ENCODE data around the gene SBF2. TPM values are rescaled to one million over a fixed set of nuclear protein-coding genes. Genes with fewer than 3 reads are reported as not detected.

SBF2 gene
- total RNA-seq, 4 donors from 2014 or later: 52.8 to 87.9 (median 62.4) TPM

DNA sequence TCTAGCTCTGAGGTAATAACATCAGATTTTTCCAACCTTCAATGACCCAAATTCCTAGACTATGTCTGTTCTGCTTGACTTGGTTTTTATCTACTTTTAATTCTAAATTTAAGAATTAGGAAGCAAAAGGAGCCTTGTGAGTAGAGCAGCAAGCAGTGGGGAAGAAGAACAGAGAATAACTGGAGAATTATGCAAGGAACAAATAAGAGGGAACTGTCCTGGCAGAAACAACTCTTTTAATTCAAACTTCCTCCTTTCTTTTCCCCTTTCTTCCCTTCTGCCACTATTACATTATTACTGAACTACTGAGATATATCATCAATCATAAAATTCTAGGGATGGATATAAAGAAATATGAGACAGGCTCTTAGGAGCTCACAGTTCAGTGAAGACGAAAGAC, 276.1 kb downstream of the SBF2 start:
- Histone ChIP-seq H3K36me3 (peaks cover 0 to 6% of the 10 kb centered on the region in 2 donors), H3K27me3 (no peaks in the 10 kb centered on the region), H3K27ac (no peak overlapping the region), H3K9me3 (no peaks in the 10 kb centered on the region), H3K4me3 (no peak overlapping the region), H3K4me1 (peaks cover 0 to 5% (median 0%) of the 10 kb centered on the region in 3 donors)
- no peak for TF ChIP-seq POLR2AphosphoS5 (IDR thresholded peaks at IDR 0.05)
- TF ChIP-seq, protein P1, sequence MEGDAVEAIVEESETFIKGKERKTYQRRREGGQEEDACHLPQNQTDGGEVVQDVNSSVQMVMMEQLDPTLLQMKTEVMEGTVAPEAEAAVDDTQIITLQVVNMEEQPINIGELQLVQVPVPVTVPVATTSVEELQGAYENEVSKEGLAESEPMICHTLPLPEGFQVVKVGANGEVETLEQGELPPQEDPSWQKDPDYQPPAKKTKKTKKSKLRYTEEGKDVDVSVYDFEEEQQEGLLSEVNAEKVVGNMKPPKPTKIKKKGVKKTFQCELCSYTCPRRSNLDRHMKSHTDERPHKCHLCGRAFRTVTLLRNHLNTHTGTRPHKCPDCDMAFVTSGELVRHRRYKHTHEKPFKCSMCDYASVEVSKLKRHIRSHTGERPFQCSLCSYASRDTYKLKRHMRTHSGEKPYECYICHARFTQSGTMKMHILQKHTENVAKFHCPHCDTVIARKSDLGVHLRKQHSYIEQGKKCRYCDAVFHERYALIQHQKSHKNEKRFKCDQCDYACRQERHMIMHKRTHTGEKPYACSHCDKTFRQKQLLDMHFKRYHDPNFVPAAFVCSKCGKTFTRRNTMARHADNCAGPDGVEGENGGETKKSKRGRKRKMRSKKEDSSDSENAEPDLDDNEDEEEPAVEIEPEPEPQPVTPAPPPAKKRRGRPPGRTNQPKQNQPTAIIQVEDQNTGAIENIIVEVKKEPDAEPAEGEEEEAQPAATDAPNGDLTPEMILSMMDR (IDR thresholded peaks at IDR 0.05): no peak
- TF ChIP-seq EP300 (IDR thresholded peaks at IDR 0.05): no peak
- TF ChIP-seq POLR2A (IDR thresholded peaks at IDR 0.05): no peak
- no peak for ATAC-seq
- 83% methylated on average over 1 of the region's 1 CpG; no CpG with 5 or more reads in 1 of the 2 donors for WGBS, 2 donors (ENCODE audit: low coverage in 1 of 2)

DNA sequence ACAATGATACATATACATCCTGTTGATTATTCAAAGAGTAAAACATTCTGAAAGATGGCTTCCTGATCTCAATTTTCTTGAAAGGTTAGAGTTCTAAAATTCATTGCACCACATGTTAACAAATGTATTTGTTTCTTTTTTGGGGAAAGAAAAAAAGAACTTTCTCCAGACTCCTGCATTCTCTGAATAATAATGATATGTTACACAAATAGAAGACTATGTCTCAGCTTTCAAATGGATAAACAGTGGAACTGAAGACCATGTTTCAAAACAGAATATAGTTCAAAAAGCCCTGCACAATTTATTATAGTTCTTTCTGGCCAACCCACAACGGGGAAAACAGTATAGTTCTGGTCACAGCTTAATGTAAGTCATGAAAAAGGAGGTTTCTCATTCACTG, 277.0 kb downstream of the SBF2 start:
- no peaks in the 10 kb centered on the region for H3K27me3 ChIP-seq
- peaks cover 0 to 6% of the 10 kb centered on the region in 2 donors for H3K36me3 ChIP-seq
- H3K9me3 ChIP-seq: no peaks in the 10 kb centered on the region
- no peak overlapping the region for H3K27ac ChIP-seq
- TF ChIP-seq POLR2AphosphoS5 (IDR thresholded peaks at IDR 0.05) (no peak), EP300 (IDR thresholded peaks at IDR 0.05) (no peak), POLR2A (IDR thresholded peaks at IDR 0.05) (no peak)
- TF ChIP-seq, protein P1 (IDR thresholded peaks at IDR 0.05): no peak
- no peak for ATAC-seq
- 58 to 80% methylated on average over 1 of the region's 1 CpG for WGBS, 2 donors (ENCODE audit: low coverage in 1 of 2)
- H3K4me1 ChIP-seq: peaks cover 0 to 5% (median 0%) of the 10 kb centered on the region in 3 donors
- H3K4me3 ChIP-seq: no peak overlapping the region

DNA sequence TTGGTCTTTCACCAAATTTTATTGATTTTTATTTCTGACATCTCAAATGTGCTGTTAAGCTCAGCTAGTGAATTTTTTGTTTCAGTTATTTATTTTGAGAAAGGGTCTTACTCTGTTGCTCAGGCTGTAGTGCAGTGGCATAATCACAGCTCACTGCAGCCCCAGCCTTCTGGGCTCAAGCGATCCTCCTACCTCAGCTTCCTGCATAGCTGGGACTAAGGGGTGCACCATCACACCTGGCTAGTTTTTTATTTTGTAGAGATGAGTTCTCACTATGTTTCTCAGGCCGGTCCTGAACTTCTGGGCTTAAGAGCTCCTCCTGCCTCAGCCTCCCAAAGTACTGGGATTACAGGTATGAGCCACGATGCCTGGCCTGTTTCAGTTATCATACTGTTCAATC, 282.0 kb downstream of the SBF2 start:
- Histone ChIP-seq H3K4me1 (no peaks in the 10 kb centered on the region), H3K27me3 (no peaks in the 10 kb centered on the region), H3K9me3 (no peaks in the 10 kb centered on the region), H3K4me3 (no peak overlapping the region), H3K36me3 (peaks cover 0 to 6% of the 10 kb centered on the region in 2 donors), H3K27ac (no peak overlapping the region)
- TF ChIP-seq EP300 (IDR thresholded peaks at IDR 0.05) (no peak), POLR2A (IDR thresholded peaks at IDR 0.05) (no peak), POLR2AphosphoS5 (IDR thresholded peaks at IDR 0.05) (no peak)
- TF ChIP-seq, protein P1 (IDR thresholded peaks at IDR 0.05): no peak
- 100% methylated on average over 2 of the region's 3 CpGs; no CpG with 5 or more reads in 1 of the 2 donors for WGBS, 2 donors (ENCODE audit: low coverage in 1 of 2)
- no peak for ATAC-seq

DNA sequence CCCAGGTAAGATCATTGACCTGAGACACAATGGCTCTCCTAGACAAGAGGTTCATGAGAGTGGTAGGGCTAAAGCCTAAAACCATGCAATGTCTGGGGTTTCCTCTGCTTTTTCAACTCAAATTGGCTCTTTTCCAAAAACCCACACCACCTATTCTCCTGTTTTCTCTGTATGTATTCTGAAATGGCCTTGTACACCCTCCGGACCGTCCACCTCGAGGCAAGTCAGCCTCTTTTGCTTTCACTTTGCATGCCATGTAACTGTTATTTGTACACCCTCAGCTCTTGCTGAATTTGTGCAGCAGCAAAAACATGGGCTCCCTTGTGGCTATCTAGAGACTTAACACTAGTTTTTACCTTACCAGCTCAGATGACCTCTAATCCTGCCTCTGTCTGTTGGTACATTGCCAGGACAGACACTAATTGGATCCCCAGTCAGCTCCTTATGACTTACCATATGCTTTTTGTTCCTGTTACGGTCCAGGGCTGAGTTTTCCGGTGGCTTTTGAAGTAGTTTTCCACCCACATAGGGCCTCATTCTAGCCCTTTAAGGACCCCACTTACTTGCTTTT, 288.0 kb downstream of the SBF2 start:
- Histone ChIP-seq H3K27ac (no peak overlapping the region), H3K27me3 (no peaks in the 10 kb centered on the region), H3K9me3 (no peaks in the 10 kb centered on the region), H3K36me3 (no peaks in the 10 kb centered on the region), H3K4me3 (no peak overlapping the region), H3K4me1 (peaks cover 0 to 14% (median 0%) of the 10 kb centered on the region in 3 donors)
- no peak for ATAC-seq
- TF ChIP-seq, protein P1 (IDR thresholded peaks at IDR 0.05): no peak
- TF ChIP-seq POLR2A (IDR thresholded peaks at IDR 0.05) (no peak), EP300 (IDR thresholded peaks at IDR 0.05) (no peak), POLR2AphosphoS5 (IDR thresholded peaks at IDR 0.05) (no peak)
- 87 to 95% methylated on average over 3 to 5 of the region's 5 CpGs for WGBS, 2 donors (ENCODE audit: low coverage in 1 of 2)

DNA sequence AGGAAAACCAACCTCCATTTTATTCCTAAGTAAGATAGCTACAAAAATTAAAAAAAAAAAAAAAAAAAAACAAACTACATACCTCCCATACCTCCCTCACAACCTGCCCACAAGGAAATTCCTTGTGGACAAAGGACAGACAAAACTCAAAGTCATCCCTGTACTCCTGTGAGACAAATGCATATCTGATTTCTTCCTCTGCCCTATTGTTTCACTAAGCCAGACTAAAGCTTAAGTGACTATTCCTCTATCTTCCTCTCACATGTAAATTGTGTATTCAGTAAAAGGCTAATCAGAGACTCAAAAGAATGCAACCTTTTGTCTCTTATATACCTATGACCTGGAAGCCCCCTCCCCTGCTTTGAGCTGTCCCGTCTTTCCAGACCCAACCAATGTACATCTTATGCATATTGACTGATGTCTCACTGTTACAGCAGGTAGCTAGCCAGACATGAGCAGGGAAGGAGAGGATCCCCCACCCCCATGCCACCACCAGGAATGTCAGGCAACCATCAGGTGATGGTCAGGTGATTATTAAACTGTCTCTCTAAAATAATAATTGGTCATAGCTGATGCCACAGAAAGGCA, 289.4 kb downstream of the SBF2 start:
- TF ChIP-seq POLR2A (IDR thresholded peaks at IDR 0.05) (no peak), POLR2AphosphoS5 (IDR thresholded peaks at IDR 0.05) (no peak)
- H3K36me3 ChIP-seq: peaks cover 0 to 11% of the 10 kb centered on the region in 2 donors
- no peak for ATAC-seq
- no peaks in the 10 kb centered on the region for H3K27me3 ChIP-seq
- peaks cover 0 to 14% (median 0%) of the 10 kb centered on the region in 3 donors for H3K4me1 ChIP-seq
- H3K4me3 ChIP-seq: no peak overlapping the region
- no peaks in the 10 kb centered on the region for H3K9me3 ChIP-seq
- WGBS, 2 donors (ENCODE audit: low coverage in 1 of 2): 100% methylated on average over 1 of the region's 1 CpG
- no peak overlapping the region for H3K27ac ChIP-seq

All from gastroesophageal sphincter (tissue), 4 donors.